ENCODE measurements around the gene ZNF460. TPM values are rescaled to one million over a fixed set of nuclear protein-coding genes. Genes with fewer than 3 reads are reported as not detected.
A peak's percentile ranks its signal among the peaks of the same experiment; 100 is the strongest.
"Not testable (repeated sequence)": the region's sequence is repeated elsewhere in the genome, so short reads cannot be mapped to it uniquely, and the experiment has no call there.

The ZNF460 gene
- total and polyA plus RNA-seq, 2 donors: 0.85 to 176 TPM

DNA sequence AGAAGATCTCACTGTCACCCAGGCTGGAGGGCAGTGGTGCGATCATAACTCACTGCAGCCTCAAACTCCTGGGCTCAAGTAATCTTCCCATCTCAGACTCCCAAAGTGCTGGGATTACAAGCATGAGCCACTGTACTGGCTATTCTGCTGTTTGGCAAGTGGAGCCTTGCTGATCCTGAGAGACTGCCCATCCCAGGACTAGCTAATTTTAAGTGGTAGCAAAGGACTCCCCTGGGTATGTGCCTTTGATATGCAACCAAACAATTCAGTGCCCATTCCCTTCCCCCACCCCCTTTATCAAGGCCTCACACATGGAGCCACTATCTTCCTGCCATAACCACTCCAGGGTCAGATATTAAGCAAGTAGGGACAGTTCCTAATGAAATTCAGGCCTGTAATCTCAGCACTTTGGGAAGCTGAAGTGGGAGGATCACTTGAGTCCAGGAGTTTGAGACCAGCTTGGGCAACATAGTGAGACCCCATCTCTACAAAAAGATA is 17.0 kb upstream of the ZNF460 start:
- WGBS: 100% methylated on average over 1 of the region's 1 CpG
- Histone ChIP-seq H3K27ac (ENCODE audit: low read depth) (no peak overlapping the region), H3K4me3 (ENCODE audit: low read depth, low read length) (no peak overlapping the region), H3K36me3 (ENCODE audit: insufficient read depth) (no peaks in the 10 kb centered on the region), H3K4me1 (ENCODE audit: insufficient read depth) (no peaks in the 10 kb centered on the region)
- DNase-seq (ENCODE audit: extremely low spot score): no peak

DNA sequence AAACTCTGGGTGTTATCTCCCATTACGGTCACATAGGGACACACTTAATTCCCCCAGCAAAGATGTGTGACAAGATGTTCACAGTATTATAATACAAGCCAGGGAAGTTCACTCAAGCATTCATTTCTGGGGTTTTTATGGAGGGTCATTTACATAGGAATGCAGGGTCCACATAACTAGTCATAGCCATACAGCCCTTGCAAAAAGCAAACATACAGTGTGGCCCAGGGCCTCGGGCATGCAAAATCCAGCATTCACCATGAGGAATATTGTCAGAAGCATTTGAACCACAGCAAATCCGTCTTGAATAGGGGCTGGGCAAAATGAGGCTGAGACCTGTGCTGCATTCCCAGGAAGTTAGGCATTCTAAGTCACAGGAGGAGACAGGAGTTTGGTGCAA is 13.0 kb upstream of the ZNF460 start:
- no peaks in the 10 kb centered on the region for H3K4me1 ChIP-seq (ENCODE audit: insufficient read depth)
- 78% methylated on average over 3 of the region's 3 CpGs for WGBS
- H3K27ac ChIP-seq (ENCODE audit: low read depth): no peak overlapping the region
- DNase-seq (ENCODE audit: extremely low spot score): no peak
- no peaks in the 10 kb centered on the region for H3K36me3 ChIP-seq (ENCODE audit: insufficient read depth)
- no peak overlapping the region for H3K4me3 ChIP-seq (ENCODE audit: low read depth, low read length)

DNA sequence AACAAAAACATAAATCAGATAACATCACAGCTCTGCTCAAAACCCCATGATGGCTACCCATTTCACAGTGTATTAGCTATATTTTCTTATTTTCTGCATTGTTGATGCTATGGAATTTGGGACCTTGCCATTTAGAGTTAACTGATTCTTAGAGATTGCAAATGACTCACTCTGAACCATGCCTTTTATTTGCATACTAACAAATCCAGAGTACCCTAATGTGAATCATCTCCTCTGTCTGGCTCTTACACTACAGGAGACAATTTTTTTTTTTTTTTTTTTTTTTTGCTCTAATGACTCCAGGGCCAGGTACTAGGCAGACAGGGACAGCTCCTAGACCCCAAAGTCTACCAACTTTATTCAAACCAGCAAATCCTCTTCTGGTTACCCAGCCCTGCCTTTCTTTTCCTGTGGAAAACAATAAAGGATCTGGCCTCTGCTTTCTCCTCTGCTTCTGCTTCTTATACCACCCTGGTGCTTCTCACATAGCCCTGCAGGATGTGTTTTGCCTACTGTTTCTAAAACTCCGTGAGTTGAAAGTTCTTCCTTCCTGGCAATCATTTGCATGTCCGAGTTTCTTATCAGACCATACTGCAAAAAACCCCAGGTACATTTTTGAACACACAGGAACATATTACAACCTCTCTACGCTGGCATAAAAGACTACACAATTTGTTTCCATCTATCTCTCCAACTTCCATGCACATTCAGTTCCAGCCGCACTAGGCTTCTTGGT is 10.6 kb upstream of the ZNF460 start:
- no peak for DNase-seq (ENCODE audit: extremely low spot score)
- Histone ChIP-seq H3K4me1 (ENCODE audit: insufficient read depth) (no peaks in the 10 kb centered on the region), H3K36me3 (ENCODE audit: insufficient read depth) (no peaks in the 10 kb centered on the region), H3K27ac (ENCODE audit: low read depth) (no peak overlapping the region), H3K4me3 (ENCODE audit: low read depth, low read length) (no peak overlapping the region)
- 87% methylated on average over 4 of the region's 4 CpGs for WGBS

DNA sequence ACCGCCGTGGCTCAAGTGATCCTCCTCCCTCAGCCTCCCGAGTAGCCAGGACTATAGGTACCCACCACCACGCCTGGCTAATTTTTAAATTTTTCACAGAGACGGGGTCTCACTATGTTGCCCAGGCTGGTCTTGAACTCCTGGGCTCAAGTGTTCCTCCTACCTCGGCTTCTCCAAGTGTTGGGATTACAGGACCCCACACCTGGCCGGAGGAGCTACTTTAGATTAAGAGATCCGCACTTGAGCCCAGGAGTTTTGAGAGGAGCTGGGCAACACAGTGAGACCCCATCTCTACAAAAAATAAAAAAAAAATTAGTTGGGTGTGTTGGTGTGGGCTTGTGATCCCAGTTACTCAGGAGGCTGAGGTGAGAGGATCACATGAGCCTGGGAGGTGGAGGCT is 9.0 kb upstream of the ZNF460 start:
- Histone ChIP-seq H3K4me1 (ENCODE audit: insufficient read depth) (no peaks in the 10 kb centered on the region), H3K27ac (ENCODE audit: low read depth) (no peak overlapping the region), H3K36me3 (ENCODE audit: insufficient read depth) (no peaks in the 10 kb centered on the region), H3K4me3 (ENCODE audit: low read depth, low read length) (no peak overlapping the region)
- 95% methylated on average over 8 of the region's 8 CpGs for WGBS
- no peak for DNase-seq (ENCODE audit: extremely low spot score)

DNA sequence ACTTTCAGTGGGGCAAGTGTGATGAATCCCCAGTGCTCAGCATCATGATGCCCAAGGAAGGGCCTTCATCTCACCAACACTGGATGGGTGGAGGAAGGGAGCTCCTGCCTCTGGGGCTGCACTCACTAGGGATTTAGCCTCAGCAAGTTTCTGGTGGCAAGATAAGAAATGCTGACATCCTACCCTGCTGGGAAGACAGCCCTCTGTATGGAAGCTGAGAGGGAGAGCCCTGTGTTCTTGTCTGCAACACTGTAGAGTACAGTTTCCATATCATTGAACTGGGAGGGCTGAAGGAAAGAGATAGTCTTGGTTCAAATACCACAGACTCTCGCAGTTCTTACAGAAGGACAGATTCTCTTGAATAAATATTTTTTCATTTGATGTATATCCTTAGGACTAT is 7.3 kb upstream of the ZNF460 start:
- 89% methylated on average over 1 of the region's 1 CpG for WGBS
- Histone ChIP-seq H3K27ac (ENCODE audit: low read depth) (no peak overlapping the region), H3K36me3 (ENCODE audit: insufficient read depth) (no peaks in the 10 kb centered on the region), H3K4me1 (ENCODE audit: insufficient read depth) (no peaks in the 10 kb centered on the region), H3K4me3 (ENCODE audit: low read depth, low read length) (no peak overlapping the region)
- DNase-seq (ENCODE audit: extremely low spot score): no peak

DNA sequence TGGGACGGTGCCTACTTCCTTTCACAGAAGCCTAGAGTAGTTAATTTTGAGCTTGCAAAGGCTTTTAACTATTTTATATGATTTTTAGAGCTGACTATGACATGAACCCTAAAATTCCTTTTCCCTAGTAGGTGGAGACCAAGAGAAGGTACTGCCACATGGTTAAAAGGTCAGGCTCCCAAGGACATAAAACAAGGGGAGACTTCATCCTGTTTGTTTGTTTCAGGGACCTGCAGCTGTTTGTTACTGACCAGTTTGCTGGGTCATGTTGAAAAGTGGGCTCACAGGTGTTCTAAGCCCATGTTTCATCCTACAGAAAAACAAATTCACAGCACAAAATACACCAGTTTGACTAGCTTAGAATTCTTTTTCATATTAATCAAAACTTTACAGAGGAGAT is 3.9 kb upstream of the ZNF460 start:
- DNase-seq (ENCODE audit: extremely low spot score): no peak
- Histone ChIP-seq H3K27ac (ENCODE audit: low read depth) (no peak overlapping the region), H3K4me3 (ENCODE audit: low read depth, low read length) (no peak overlapping the region), H3K36me3 (ENCODE audit: insufficient read depth) (no peaks in the 10 kb centered on the region), H3K4me1 (ENCODE audit: insufficient read depth) (no peaks in the 10 kb centered on the region)
- WGBS: 80% methylated on average over 1 of the region's 1 CpG

DNA sequence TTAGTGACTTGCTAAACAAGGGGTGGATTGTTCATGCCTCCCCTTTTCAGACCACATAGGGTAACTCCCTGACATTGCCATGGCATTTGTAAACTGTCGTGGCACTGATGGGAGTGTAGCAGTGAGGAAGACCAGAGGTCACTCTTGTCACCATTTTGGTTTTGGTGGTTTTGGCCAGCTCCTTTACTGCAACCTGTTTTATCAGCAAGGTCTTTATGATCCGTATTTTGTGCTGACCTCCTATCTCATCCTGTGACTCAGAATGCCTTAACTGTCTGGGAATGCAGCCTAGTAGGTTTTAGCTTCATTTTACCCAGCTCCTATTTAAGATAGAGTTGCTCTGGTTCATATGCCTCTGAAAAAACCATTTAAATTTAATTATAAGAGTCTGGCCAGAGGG is 1.8 kb upstream of the ZNF460 start:
- H3K36me3 ChIP-seq (ENCODE audit: insufficient read depth); H3K4me3 ChIP-seq (ENCODE audit: low read depth, low read length); DNase-seq (ENCODE audit: extremely low spot score); H3K27ac ChIP-seq (ENCODE audit: low read depth); H3K4me1 ChIP-seq (ENCODE audit: insufficient read depth): not testable (repeated sequence)
- 75% methylated on average over 2 of the region's 2 CpGs for WGBS

DNA sequence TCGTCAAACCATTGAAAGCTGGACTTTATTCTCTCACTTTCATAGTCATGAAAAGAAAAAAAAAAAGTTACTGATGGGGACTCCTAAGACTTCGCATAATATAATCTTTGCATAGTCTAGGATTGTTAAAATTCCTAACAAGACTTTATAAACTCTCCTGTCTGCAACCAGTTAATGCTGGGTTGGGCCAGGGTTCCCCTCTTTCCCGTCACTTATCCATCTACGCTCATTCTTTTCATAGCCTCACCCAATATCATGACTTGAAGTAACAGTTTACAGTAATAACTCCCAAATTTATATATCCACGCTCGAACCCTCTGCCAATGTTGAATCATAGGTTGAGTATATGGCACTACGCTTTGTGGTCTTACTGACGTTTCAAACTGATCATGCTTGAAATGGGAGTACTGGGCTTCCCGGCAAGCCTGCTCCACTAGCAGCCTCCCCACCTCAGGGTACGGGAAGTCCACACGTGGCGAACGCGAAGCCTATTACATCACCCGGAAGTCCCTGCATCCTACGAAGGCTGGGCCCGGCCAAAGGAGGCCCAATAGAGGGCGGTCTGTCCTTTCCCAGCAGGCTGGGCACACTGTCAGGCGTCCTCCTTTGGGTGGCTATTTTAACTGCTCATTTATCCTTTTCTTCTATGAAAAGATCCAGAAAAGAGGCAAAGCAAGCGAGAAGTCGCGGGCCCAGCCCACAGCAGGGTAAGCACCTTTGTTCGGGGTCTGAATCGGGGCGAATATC is 694 bp upstream of the ZNF460 start:
- Histone ChIP-seq H3K4me1 (ENCODE audit: insufficient read depth) (no peaks in the 10 kb centered on the region), H3K27ac (ENCODE audit: low read depth) (peak overlapping the region; percentile 99), H3K36me3 (ENCODE audit: insufficient read depth) (peaks cover 1% of the 10 kb centered on the region), H3K4me3 (ENCODE audit: low read depth, low read length) (peak overlapping the region; percentile 71)
- peak; percentile 93 for DNase-seq (ENCODE audit: extremely low spot score)
- 4% methylated on average over 25 of the region's 25 CpGs for WGBS

DNA sequence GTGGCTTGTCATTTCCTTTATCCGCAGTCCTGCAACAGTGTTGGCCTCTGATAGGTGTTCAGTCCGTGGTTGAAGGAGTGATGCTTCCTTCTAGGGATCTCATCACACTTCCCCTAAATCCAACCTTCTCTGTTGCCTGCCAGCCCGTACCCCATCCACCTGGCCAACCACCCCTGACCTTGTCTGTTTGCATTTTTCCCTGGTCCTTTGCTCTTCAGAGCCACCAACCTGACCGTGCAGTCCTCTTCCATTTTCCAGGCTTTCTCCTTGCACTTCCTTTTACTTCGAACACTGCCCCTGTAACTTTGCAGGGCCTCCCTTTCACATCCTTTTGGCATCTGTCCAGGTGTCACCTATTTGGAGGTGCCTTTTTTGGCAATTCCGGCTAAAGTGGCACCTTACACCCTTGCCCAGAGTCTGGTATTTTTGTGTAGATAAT is 696 bp downstream of the ZNF460 start:
- H3K4me1 ChIP-seq (ENCODE audit: insufficient read depth): no peaks in the 10 kb centered on the region
- no peak overlapping the region for H3K27ac ChIP-seq (ENCODE audit: low read depth)
- peak overlapping the region; percentile 71 for H3K4me3 ChIP-seq (ENCODE audit: low read depth, low read length)
- WGBS: 4% methylated on average over 6 of the region's 6 CpGs
- peaks cover 4% of the 10 kb centered on the region for H3K36me3 ChIP-seq (ENCODE audit: insufficient read depth)
- no peak for DNase-seq (ENCODE audit: extremely low spot score)

DNA sequence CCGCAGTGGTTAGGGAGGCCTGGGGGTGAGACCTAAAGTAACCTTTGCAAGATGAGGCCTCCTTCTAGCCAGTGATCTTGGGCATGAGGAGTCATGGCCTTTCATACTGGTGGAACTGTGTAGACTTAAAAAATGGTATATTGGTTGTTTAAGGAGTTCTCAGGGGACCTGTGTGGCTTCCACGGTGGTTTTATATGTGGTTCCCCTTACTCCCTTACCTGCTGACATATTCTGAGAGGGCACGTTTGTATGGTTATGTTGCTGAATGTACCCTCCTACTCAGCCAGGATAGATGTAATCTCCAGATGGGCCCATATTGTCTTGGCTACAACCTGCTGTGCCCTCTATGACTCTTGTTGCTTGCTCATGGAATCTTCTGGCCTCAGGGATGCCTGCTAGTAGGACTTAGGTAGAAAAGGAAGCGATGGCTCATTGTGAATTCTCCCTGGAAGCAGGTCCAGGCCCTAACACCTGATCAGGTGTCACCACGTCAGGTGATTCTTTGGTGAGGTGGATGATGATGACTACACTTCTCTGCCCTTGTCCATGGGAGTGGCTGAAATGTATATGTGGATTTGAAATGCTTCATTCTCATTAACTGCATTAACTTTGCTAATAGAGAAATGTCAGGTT is 1.8 kb downstream of the ZNF460 start:
- no peaks in the 10 kb centered on the region for H3K4me1 ChIP-seq (ENCODE audit: insufficient read depth)
- H3K4me3 ChIP-seq (ENCODE audit: low read depth, low read length): no peak overlapping the region
- DNase-seq (ENCODE audit: extremely low spot score): no peak
- 80% methylated on average over 5 of the region's 5 CpGs for WGBS
- H3K36me3 ChIP-seq (ENCODE audit: insufficient read depth): peaks cover 6% of the 10 kb centered on the region
- H3K27ac ChIP-seq (ENCODE audit: low read depth): no peak overlapping the region

DNA sequence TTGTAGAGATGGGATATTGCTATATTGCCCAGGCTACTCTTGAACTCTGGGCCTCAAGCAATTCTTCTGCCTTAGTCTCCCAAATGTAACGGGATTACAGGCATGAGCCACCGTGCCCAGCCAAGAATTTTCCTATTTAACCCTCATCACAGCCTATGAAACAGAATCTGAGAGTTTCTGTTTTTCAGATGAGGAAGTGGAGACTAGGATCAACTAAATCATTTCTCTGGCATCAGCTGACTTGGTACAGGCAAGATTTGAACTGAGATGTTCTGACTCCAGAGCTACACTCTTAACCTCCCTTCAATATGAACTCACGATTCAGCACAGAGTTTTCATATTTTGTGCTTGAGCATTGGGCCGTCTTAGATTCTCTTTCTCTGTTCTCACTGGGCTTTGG is 8.1 kb downstream of the ZNF460 start:
- DNase-seq (ENCODE audit: extremely low spot score): no peak
- Histone ChIP-seq H3K4me3 (ENCODE audit: low read depth, low read length) (no peak overlapping the region), H3K4me1 (ENCODE audit: insufficient read depth) (no peaks in the 10 kb centered on the region), H3K27ac (ENCODE audit: low read depth) (no peak overlapping the region), H3K36me3 (ENCODE audit: insufficient read depth) (peaks cover 22% of the 10 kb centered on the region)
- 91% methylated on average over 4 of the region's 4 CpGs for WGBS

DNA sequence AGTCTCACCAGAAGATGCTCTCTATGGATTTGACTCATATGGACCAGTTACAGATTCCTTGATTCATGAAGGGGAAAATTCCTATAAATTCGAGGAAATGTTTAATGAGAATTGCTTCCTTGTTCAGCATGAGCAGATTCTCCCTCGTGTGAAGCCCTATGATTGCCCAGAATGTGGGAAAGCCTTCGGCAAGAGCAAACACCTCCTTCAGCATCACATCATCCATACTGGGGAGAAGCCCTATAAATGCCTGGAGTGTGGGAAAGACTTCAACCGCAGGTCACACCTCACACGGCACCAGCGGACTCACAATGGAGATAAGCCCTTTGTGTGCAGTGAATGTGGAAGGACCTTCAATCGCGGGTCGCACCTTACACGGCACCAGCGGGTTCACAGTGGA is 10.7 kb downstream of the ZNF460 start:
- no peak overlapping the region for H3K4me3 ChIP-seq (ENCODE audit: low read depth, low read length)
- 96% methylated on average over 11 of the region's 11 CpGs for WGBS
- peaks cover 18% of the 10 kb centered on the region for H3K36me3 ChIP-seq (ENCODE audit: insufficient read depth)
- DNase-seq (ENCODE audit: extremely low spot score): no peak
- no peaks in the 10 kb centered on the region for H3K4me1 ChIP-seq (ENCODE audit: insufficient read depth)
- no peak overlapping the region for H3K27ac ChIP-seq (ENCODE audit: low read depth)

DNA sequence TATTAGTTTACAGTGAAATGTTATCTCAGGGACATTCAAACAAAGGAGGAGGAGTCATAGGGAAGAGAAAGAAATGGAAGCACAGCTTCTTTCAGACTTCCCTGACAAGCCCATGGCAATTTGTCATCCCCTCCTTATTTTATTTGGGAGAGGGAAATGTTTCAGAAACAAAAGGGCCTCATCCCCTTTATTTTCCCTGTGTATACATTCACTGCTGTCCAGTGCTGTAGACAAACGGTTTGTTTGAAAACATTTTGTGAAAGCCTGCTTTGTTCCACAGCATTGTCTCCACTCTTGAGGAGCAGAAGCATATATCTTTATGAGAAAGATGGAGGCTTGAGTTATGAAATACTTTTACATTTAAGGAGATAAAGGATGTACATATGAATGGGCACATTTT is 12.3 kb downstream of the ZNF460 start:
- no peak overlapping the region for H3K4me3 ChIP-seq (ENCODE audit: low read depth, low read length)
- peaks cover 14% of the 10 kb centered on the region for H3K36me3 ChIP-seq (ENCODE audit: insufficient read depth)
- 81% methylated on average over 1 of the region's 1 CpG for WGBS
- H3K27ac ChIP-seq (ENCODE audit: low read depth): no peak overlapping the region
- H3K4me1 ChIP-seq (ENCODE audit: insufficient read depth): no peaks in the 10 kb centered on the region
- no peak for DNase-seq (ENCODE audit: extremely low spot score)

DNA sequence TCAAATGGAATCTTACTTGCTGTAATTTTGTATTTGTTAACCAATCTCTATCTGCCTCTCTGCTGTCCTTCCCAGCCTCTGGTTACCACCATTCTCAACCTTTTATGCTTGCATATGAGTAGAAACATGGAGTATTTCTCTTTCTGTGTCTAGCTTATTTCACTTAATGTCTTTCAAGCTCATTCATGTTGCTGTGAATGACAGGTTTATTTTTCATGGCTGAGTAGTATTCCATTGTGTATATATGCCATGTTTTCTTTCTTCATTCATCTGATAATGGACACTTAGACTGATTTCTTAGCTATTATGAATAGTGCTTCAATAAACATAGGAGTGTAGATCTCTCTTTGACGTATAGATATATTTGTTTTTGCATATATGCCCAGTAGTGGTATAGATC is 13.4 kb downstream of the ZNF460 start:
- H3K4me3 ChIP-seq (ENCODE audit: low read depth, low read length): no peak overlapping the region
- DNase-seq (ENCODE audit: extremely low spot score): no peak
- no peak overlapping the region for H3K27ac ChIP-seq (ENCODE audit: low read depth)
- H3K36me3 ChIP-seq (ENCODE audit: insufficient read depth): peaks cover 9% of the 10 kb centered on the region
- H3K4me1 ChIP-seq (ENCODE audit: insufficient read depth): no peaks in the 10 kb centered on the region
- WGBS: 99% methylated on average over 1 of the region's 1 CpG

Data from urinary bladder (tissue), 4 donors.